PC-3 (cell line): ENCODE measurements around the gene ATP1B3. TPM values are rescaled to one million over a fixed set of nuclear protein-coding genes. Genes with fewer than 3 reads are reported as not detected.
"Not testable (repeated sequence)": the region's sequence is repeated elsewhere in the genome, so short reads cannot be mapped to it uniquely, and the experiment has no call there.

Source experiments
- ATAC-seq: fragments of 200-7000 bp; cut with Tn5 transposase; 2 replicates; pipeline ENCODE4 v1.9.1; 2020; ENCODE audit warnings: mild to moderate bottlenecking, moderate library complexity
- BruUV-seq: library from RNA; stranded (reverse); fragments of 400-500 nt; replicated peaks from 2 replicates; lab custom pipeline; 2021; lab: Mats Ljungman, UMichigan
- CTCF ChIA-PET: fragments of 300-600 bp; sonication (Branson Sonifier 250); formaldehyde crosslinking; loops from one replicate; lab custom pipeline; 2022; ENCODE audit warnings: antibody characterized with exemption; lab: Charles Lee
- POLR2A ChIA-PET: fragments of 300-600 bp; sonication (Branson Sonifier 250); formaldehyde crosslinking; loops from one replicate; lab custom pipeline; 2022; ENCODE audit warnings: antibody characterized with exemption; ENCODE audit not compliant: unreplicated experiment; lab: Charles Lee
- DNase-seq: peaks from one replicate; pipeline ENCODE4 v3.0.0-alpha.2; 2015
- H2AFZ ChIP-seq: fragments of 300-600 bp; sonication (generic); 2 replicates; pipeline ENCODE4 v1.6.0; 2016; ENCODE audit warnings: antibody characterized with exemption, low read length
- H3F3A ChIP-seq: fragments of 300-600 bp; sonication (generic); one replicate; pipeline ENCODE4 v1.6.0; 2017; ENCODE audit warnings: antibody characterized with exemption, low read length, control low read depth, mild to moderate bottlenecking; ENCODE audit not compliant: unreplicated experiment
- H3K27ac ChIP-seq: fragments of 300-600 bp; sonication (generic); 2 replicates; pipeline ENCODE4 v1.5.1; 2016; ENCODE audit warnings: mild to moderate bottlenecking, low read length
- H3K27me3 ChIP-seq: fragments of 300-600 bp; sonication (generic); 2 replicates; pipeline ENCODE4 v1.6.1; 2016; ENCODE audit warnings: low read length, mixed read lengths
- H3K36me3 ChIP-seq: fragments of 300-600 bp; sonication (generic); 2 replicates; pipeline ENCODE4 v1.6.1; 2016; ENCODE audit warnings: low read depth, mixed run types, low read length, mixed read lengths
- H3K4me1 ChIP-seq: fragments of 300-600 bp; sonication (generic); 2 replicates; pipeline ENCODE4 v1.5.1; 2016; ENCODE audit warnings: low read length; ENCODE audit not compliant: insufficient read depth
- H3K4me2 ChIP-seq: fragments of 300-600 bp; sonication (generic); 2 replicates; pipeline ENCODE4 v1.6.0; 2016; ENCODE audit warnings: low read length
- H3K4me3 ChIP-seq: fragments of 300-600 bp; sonication (generic); 2 replicates; pipeline ENCODE4 v1.5.1; 2016; ENCODE audit warnings: mild to moderate bottlenecking, low read length, mixed read lengths
- H3K79me2 ChIP-seq: fragments of 300-600 bp; sonication (generic); 2 replicates; pipeline ENCODE4 v1.6.1; 2017; ENCODE audit warnings: low read length, mixed read lengths
- H3K9ac ChIP-seq: fragments of 300-600 bp; sonication (generic); 2 replicates; pipeline ENCODE4 v1.6.0; 2016; ENCODE audit warnings: mild to moderate bottlenecking, low read length
- H3K9me2 ChIP-seq: fragments of 300-600 bp; sonication (generic); replicated peaks from 2 replicates; pipeline ENCODE4 v1.6.1; 2016; ENCODE audit warnings: mixed run types, low read length, mixed read lengths
- H3K9me3 ChIP-seq: fragments of 300-600 bp; sonication (generic); 2 replicates; pipeline ENCODE4 v1.6.1; 2016; ENCODE audit warnings: low read length, mixed read lengths
- H4K20me1 ChIP-seq: fragments of 300-600 bp; sonication (generic); 2 replicates; pipeline ENCODE4 v1.6.1; 2016; ENCODE audit warnings: low read length, mixed read lengths
- CTCF ChIP-seq: fragments of 300-600 bp; sonication (generic); conservative IDR thresholded peaks from 2 replicates; pipeline ENCODE4 v1.5.1; 2017; ENCODE audit warnings: antibody characterized with exemption, low read depth, mild to moderate bottlenecking, low read length
- EZH2 ChIP-seq: fragments of 300-600 bp; sonication (generic); IDR thresholded peaks from one replicate; pipeline ENCODE4 v1.6.1; 2017; ENCODE audit warnings: antibody characterized with exemption, mild to moderate bottlenecking, low read length; ENCODE audit not compliant: unreplicated experiment
- EZH2phosphoT487 ChIP-seq: fragments of 300-600 bp; sonication (generic); IDR thresholded peaks from 2 replicates; pipeline ENCODE4 v1.6.1; 2018; ENCODE audit warnings: mild to moderate bottlenecking, antibody characterized with exemption, low read length, borderline replicate concordance
- intact Hi-C: fragments of 100-400 bp; cut with micrococcal nuclease; formaldehyde crosslinking; loops from 2 replicates; pipeline ENCODE4 v1.9.0; 2023
- total RNA-seq: library from RNA; depleted of rRNA; stranded (reverse); fragments of >200 nt; gene quantifications from 2 replicates; pipeline ENCODE4 v1.2.3, GENCODE V29; 2014

ATP1B3 gene
- total RNA-seq, 1 experiment from 2014 or later = 20.6 TPM

- ATAC-seq = no peak
- H3K4me2 ChIP-seq = no peak overlapping the region
- POLR2A ChIA-PET = no interaction called here
- H3K27ac ChIP-seq = no peak overlapping the region
- H3K27me3 ChIP-seq = no peaks in the 10 kb centered on the region
- no peaks in the 10 kb centered on the region for H3K9me2 ChIP-seq
- CTCF ChIA-PET = no interaction called here
- DNase-seq = no peak
- 0 out of 2 replicates have a peak, but pooled peaks cover 7% of the 10 kb centered on the region for H3K4me1 ChIP-seq
- no peak overlapping the region for H2AFZ ChIP-seq
- peaks cover 14% of the 10 kb centered on the region; the same call in 1 of the 2 replicates for H4K20me1 ChIP-seq
- H3F3A ChIP-seq = no peaks in the 10 kb centered on the region
- H3K4me3 ChIP-seq = no peak overlapping the region
- H3K79me2 ChIP-seq = peaks cover 93% of the 10 kb centered on the region
- no peak overlapping the region for H3K9ac ChIP-seq
- H3K9me3 ChIP-seq = no peaks in the 10 kb centered on the region
- no TSS peak for BruUV-seq
- TF ChIP-seq EZH2phosphoT487 (no peak), CTCF (no peak), EZH2 (no peak)
- no peaks in the 10 kb centered on the region; the same call in 1 of the 2 replicates for H3K36me3 ChIP-seq
- intact Hi-C loops = no loop called here
These were observed 5.3 kb downstream of the ATP1B3 start for GRCh38 chr3:141881702-141882101.

GRCh38 chr3:141887051-141887450, 10.6 kb downstream of the ATP1B3 start:
- Histone ChIP-seq H3K27me3 (no peaks in the 10 kb centered on the region), H3K9me2 (no peaks in the 10 kb centered on the region), H3K4me2 (no peak overlapping the region), H3K9ac (no peak overlapping the region), H4K20me1 (no peaks in the 10 kb centered on the region), H3K9me3 (no peaks in the 10 kb centered on the region), H3K79me2 (peaks cover 71% of the 10 kb centered on the region), H2AFZ (no peak overlapping the region), H3K4me3 (no peak overlapping the region), H3K4me1 (no peaks in the 10 kb centered on the region), H3F3A (no peaks in the 10 kb centered on the region), H3K36me3 (no peaks in the 10 kb centered on the region; the same call in none of the 2 replicates), H3K27ac (no peak overlapping the region)
- TF ChIP-seq EZH2 (no peak), CTCF (no peak)
- BruUV-seq = no TSS peak
- ATAC-seq (no peak), DNase-seq (no peak)
- intact Hi-C loops = no loop called here
- ChIA-PET CTCF (no interaction called here), POLR2A (no interaction called here)

GRCh38 chr3:141888548-141888947, 12.1 kb downstream of the ATP1B3 start:
- H3K36me3 ChIP-seq, H3K4me2 ChIP-seq, POLR2A ChIA-PET, DNase-seq, H3K9me3 ChIP-seq, CTCF ChIA-PET, ATAC-seq, H3K9ac ChIP-seq, H3K27me3 ChIP-seq, H4K20me1 ChIP-seq, H3F3A ChIP-seq, H3K4me3 ChIP-seq, H3K9me2 ChIP-seq, H3K27ac ChIP-seq, H2AFZ ChIP-seq, BruUV-seq, H3K4me1 ChIP-seq, intact Hi-C loops: not testable (repeated sequence)
- peaks cover 72% of the 10 kb centered on the region for H3K79me2 ChIP-seq
